DND-41 (cell line): Measurements from ENCODE around the gene UVRAG.

Source experiments
- EZH2 ChIP-seq: IDR thresholded peaks from 3 replicates; pipeline ENCODE4 v1.6.1; 2012; ENCODE audit warnings: borderline replicate concordance, low read depth, mild to moderate bottlenecking, moderate library complexity, low read length, inconsistent platforms; ENCODE audit not compliant: severe bottlenecking
- TF ChIP-seq, protein P1 (sequence below): IDR thresholded peaks from 2 replicates; pipeline ENCODE4 v1.5.1; 2012; ENCODE audit warnings: borderline replicate concordance, low read length, moderate library complexity, mild to moderate bottlenecking; ENCODE audit not compliant: poor library complexity, severe bottlenecking; ENCODE audit errors: extremely low read depth

DNA sequence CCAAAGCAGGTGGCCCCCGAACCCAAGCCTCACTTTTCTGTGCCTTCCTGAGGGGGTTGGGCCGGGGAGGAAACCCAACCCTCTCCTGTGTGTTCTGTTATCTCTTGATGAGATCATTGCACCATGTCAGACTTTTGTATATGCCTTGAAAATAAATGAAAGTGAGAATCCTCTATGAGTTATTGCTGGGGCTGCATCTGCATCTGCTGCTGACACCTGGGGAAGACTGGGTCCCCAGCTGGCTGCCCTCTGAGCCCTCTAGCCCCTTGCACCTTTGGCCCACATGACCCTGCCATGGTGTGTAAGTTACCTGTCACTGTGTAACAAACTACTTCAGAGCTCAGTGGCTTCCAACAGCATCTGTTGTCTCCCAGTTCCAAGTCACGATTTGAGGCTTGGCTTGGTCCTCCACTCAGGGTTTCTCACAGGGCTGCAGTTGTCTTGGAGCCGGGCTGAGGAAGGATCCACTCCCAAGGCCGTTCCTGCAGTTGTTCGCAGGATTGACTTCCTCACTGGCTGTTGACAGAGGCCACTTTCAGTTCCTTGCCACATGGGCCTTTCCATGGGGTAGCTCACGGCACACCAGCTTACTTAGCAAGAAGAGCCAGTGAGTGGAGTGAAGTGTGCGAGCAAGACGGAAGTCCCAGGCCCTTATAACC, 13.5 kb upstream of the UVRAG start:
- TF ChIP-seq, protein P1, sequence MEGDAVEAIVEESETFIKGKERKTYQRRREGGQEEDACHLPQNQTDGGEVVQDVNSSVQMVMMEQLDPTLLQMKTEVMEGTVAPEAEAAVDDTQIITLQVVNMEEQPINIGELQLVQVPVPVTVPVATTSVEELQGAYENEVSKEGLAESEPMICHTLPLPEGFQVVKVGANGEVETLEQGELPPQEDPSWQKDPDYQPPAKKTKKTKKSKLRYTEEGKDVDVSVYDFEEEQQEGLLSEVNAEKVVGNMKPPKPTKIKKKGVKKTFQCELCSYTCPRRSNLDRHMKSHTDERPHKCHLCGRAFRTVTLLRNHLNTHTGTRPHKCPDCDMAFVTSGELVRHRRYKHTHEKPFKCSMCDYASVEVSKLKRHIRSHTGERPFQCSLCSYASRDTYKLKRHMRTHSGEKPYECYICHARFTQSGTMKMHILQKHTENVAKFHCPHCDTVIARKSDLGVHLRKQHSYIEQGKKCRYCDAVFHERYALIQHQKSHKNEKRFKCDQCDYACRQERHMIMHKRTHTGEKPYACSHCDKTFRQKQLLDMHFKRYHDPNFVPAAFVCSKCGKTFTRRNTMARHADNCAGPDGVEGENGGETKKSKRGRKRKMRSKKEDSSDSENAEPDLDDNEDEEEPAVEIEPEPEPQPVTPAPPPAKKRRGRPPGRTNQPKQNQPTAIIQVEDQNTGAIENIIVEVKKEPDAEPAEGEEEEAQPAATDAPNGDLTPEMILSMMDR: no peak
- TF ChIP-seq EZH2: no peak
